ENCODE data around the gene SLC6A4. TPM values are rescaled to one million over a fixed set of nuclear protein-coding genes. Genes with fewer than 3 reads are reported as not detected.

Gene SLC6A4
- total RNA-seq, 1 experiment from 2014 or later = 20.6 TPM

DNA sequence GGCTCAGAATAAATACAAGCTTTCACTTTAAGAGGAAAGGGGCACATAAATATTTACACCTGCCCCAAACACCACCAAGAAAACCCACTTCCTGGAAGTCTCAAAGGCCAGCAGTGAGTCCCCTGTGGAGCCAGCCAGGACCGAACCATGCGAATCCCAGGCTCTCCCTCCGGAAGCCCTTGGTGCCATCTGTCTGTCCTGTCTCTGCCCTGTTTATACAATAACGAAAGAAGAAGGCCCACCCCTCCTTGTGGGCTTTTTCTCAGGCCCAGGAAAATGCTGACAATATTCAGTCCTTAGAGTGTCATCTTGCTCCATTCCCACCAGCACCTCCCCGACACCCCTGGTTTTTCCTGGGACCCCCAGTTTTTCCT is 3.6 kb upstream of the SLC6A4 start:
- Histone ChIP-seq H3K9me3 (no peaks in the 10 kb centered on the region), H3K4me1 (peaks cover 16% of the 10 kb centered on the region), H3K36me3 (ENCODE audit: control insufficient read depth, insufficient read depth, low read length) (no peaks in the 10 kb centered on the region), H3K27me3 (replicated peaks; ENCODE audit: control insufficient read depth, insufficient read depth, low read length) (no peaks in the 10 kb centered on the region), H3K4me3 (ENCODE audit: low read depth, low read length) (no peak overlapping the region)
- no peak for DNase-seq
- H3K27me3 Mint-ChIP-seq (ENCODE audit: insufficient read depth, unreplicated experiment) = no peaks in the 10 kb centered on the region
- BruUV-seq (replicated peaks) = no TSS peak
- no peak overlapping the region for H3K4me3 Mint-ChIP-seq (ENCODE audit: unreplicated experiment)
- H3K36me3 Mint-ChIP-seq (ENCODE audit: insufficient read depth, unreplicated experiment) = peaks cover 13% of the 10 kb centered on the region
- TF ChIP-seq CTCF (IDR thresholded peaks at IDR 0.05; ENCODE audit: insufficient read depth in 1 of 2, low read depth in 1 of 2, low read length in 1 of 2, severe bottlenecking in 1 of 2, unreplicated experiment in 1 of 2) = no peak
- CTCF ChIA-PET = interaction anchor here (0.6 kb wide), 1 partner anchor 19 kb away, joined by 3 read pairs; no protein-coding TSS in a partner anchor
- POLR2A ChIA-PET = no interaction called here
- no peaks in the 10 kb centered on the region for H3K9me3 Mint-ChIP-seq (ENCODE audit: unreplicated experiment)
- H3K27ac Mint-ChIP-seq (ENCODE audit: unreplicated experiment) = no peak overlapping the region
- intact Hi-C loops (cut with micrococcal nuclease; ENCODE audit: unreplicated experiment) = loop anchor here (5.0 kb wide), 1 partner anchor 47 kb away; no protein-coding TSS in a partner anchor
- peaks cover 26% of the 10 kb centered on the region for H3K4me1 Mint-ChIP-seq (ENCODE audit: low read depth, unreplicated experiment)

GRCh38 chr17:30238387-30239088 is 3.0 kb upstream of the SLC6A4 start:
- Histone ChIP-seq H3K9me3 (no peaks in the 10 kb centered on the region), H3K36me3 (ENCODE audit: control insufficient read depth, insufficient read depth, low read length) (no peaks in the 10 kb centered on the region), H3K4me3 (ENCODE audit: low read depth, low read length) (no peak overlapping the region), H3K4me1 (peaks cover 19% of the 10 kb centered on the region), H3K27me3 (replicated peaks; ENCODE audit: control insufficient read depth, insufficient read depth, low read length) (no peaks in the 10 kb centered on the region)
- Mint-ChIP-seq H3K4me1 (ENCODE audit: low read depth, unreplicated experiment) (peaks cover 22% of the 10 kb centered on the region), H3K9me3 (ENCODE audit: unreplicated experiment) (no peaks in the 10 kb centered on the region), H3K27ac (ENCODE audit: unreplicated experiment) (no peak overlapping the region), H3K4me3 (ENCODE audit: unreplicated experiment) (peak overlapping the region; percentile 35), H3K27me3 (ENCODE audit: insufficient read depth, unreplicated experiment) (no peaks in the 10 kb centered on the region), H3K36me3 (ENCODE audit: insufficient read depth, unreplicated experiment) (peaks cover 13% of the 10 kb centered on the region)
- no peak for DNase-seq
- no peak for TF ChIP-seq CTCF (IDR thresholded peaks at IDR 0.05; ENCODE audit: insufficient read depth in 1 of 2, low read depth in 1 of 2, low read length in 1 of 2, severe bottlenecking in 1 of 2, unreplicated experiment in 1 of 2)
- BruUV-seq (replicated peaks) = no TSS peak
- POLR2A ChIA-PET = no interaction called here
- intact Hi-C loops (cut with micrococcal nuclease; ENCODE audit: unreplicated experiment) = loop anchor here (5.0 kb wide), 1 partner anchor 46 kb away; no protein-coding TSS in a partner anchor
- CTCF ChIA-PET = no interaction called here

DNA sequence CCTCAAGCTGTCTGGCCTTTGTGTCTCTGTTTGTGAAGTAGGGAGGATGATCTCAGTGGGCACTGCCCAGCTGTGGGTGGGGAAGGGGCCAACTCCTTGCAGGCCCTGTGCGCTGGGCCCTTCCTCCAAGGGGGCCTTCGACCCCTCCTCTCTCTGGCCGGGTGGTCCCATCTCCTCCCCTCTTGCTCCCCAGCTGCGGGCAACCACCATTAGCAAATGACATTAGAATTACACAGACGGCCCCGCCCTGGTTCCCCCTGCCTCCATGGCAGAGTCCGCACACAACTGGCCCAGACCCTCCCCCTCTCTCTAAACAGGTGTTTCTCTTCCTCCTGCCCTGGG is 2.5 kb upstream of the SLC6A4 start:
- Histone ChIP-seq H3K4me3 (ENCODE audit: low read depth, low read length) (no peak overlapping the region), H3K9me3 (no peaks in the 10 kb centered on the region), H3K4me1 (peaks cover 22% of the 10 kb centered on the region), H3K27me3 (replicated peaks; ENCODE audit: control insufficient read depth, insufficient read depth, low read length) (no peaks in the 10 kb centered on the region), H3K36me3 (ENCODE audit: control insufficient read depth, insufficient read depth, low read length) (no peaks in the 10 kb centered on the region)
- Mint-ChIP-seq H3K4me3 (ENCODE audit: unreplicated experiment) (peak overlapping the region; percentile 35), H3K27me3 (ENCODE audit: insufficient read depth, unreplicated experiment) (no peaks in the 10 kb centered on the region), H3K4me1 (ENCODE audit: low read depth, unreplicated experiment) (peaks cover 23% of the 10 kb centered on the region), H3K36me3 (ENCODE audit: insufficient read depth, unreplicated experiment) (peaks cover 13% of the 10 kb centered on the region), H3K9me3 (ENCODE audit: unreplicated experiment) (no peaks in the 10 kb centered on the region), H3K27ac (ENCODE audit: unreplicated experiment) (no peak overlapping the region)
- no TSS peak for BruUV-seq (replicated peaks)
- CTCF ChIA-PET = interaction anchor here (2.4 kb wide), 1 partner anchor 99 kb away, joined by 7 read pairs; no protein-coding TSS in a partner anchor
- POLR2A ChIA-PET = no interaction called here
- intact Hi-C loops (cut with micrococcal nuclease; ENCODE audit: unreplicated experiment) = loop anchor here (5.0 kb wide), 1 partner anchor 46 kb away; no protein-coding TSS in a partner anchor
- no peak for TF ChIP-seq CTCF (IDR thresholded peaks at IDR 0.05; ENCODE audit: insufficient read depth in 1 of 2, low read depth in 1 of 2, low read length in 1 of 2, severe bottlenecking in 1 of 2, unreplicated experiment in 1 of 2)
- DNase-seq = no peak
